NCI-H510A (cell line): Measurements from ENCODE around the gene ANKAR.
"Not testable (repeated sequence)": the region's sequence is repeated elsewhere in the genome, so short reads cannot be mapped to it uniquely, and the experiment has no call there.

Source experiments
- DNase-seq: peaks from one replicate; lab custom pipeline; 2025; lab: John Stamatoyannopoulos, UW

ANKAR gene

DNA sequence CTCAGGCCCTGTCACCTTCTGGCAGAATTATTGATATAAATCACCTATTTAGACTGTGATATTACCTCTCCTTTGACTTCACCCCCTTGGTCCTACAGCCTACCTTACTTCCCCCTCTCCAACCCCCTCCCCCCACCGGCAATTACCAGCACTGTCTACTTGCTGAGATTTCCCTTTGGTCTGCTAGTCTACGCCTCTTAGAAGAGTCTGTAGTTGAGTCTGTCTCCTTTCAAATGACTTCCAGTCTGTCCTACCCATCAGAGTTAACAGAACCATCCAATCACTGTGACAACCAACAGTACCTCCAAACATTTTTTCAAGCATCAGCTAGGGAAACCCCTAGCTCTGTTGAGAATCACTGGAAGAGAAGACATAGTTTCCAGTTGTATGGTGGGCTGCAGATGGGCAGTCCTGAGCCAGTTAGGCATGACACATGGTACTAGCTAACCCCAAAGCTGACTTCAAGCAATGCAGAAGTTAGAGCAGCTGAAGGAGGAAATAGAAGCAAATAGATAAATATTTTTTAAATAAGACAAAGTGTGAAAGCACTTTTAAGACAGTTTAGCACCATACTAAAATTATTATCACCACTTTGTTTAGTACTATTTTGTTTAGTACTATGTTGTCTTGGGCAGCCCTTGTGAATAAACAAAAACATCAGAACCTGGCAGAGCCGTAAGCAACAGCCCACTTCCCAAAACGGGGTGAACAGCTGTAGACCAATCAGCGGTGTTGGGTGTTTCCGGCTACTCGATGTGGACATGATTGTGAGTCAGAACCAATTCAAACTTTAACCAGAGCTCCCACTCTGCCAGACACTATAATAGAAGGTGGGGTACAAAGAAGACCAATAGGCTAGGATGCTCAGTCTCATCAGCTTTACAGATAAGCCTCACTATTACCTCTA, 15.9 kb upstream of the ANKAR start:
- no peak for DNase-seq

DNA sequence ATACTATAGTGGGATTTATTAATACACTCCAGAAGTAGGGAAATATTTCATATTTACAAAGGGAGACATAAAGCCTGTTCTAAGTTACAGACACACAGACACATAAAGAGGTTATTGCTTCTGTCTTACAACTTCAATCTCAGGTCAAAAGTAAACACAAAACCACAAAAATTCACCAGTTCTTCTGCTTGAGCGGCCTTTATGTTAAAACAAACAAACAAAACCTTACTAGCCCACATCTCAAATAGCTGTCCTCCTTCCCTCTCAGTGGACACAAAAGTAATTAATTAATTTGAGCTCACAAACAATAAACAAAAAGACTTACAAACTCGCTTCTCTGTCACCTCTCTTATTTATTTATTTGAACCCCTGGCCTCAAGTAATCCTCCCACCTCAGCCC, 14.7 kb upstream of the ANKAR start:
- no peak for DNase-seq

DNA sequence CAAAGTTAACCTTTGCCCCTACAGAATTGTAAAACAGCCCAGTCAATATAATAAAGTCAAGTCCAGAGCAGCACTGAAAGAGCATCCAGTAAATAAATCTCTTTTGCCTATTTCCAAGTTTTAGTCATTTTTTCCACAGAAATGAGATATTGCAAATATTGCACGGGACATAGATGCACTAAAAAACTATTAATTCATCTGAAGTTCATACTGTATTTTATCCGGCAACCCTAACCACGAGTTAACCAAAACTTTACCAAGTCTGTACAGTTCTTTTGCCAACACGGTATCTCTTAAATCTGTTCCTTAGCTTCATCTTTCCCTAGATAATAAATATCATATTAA, 13.7 kb upstream of the ANKAR start:
- DNase-seq: no peak

DNA sequence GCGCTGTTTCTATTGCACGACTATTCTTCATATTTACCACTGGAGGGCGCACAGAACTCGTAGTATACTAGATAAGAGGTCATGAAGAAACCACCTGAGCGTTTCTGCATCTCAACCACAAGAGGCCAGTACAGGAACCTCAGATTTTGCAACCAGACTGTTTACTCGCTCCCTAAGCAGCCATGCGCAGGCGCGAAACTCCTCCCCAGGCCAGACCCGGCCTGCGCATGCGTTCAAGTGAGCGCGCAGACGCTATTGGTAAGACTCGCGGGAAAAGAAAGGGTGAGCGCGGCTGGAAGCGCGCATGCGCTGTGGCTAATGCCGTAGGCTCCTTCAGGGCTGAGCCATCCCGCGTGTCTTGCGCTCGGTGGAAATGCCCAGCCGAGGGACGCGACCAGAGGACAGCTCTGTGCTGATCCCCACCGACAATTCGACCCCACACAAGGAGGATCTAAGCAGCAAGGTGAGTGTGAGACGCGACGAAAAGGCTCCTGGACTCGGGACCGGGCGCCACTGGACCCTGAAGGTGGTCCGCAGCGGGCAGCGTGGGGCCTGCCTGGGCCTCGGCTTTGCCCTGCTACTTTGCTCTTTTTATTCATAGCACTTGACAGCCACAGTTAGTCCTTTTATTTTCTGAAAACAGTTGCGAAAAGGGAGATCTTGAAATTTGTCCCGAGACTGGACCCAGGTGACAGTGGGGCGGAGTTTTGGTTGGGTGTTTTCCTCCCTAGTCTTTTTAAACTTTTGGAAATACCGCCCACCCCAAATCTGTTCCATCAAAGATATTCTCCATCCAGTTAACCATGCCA, 13.1 kb upstream of the ANKAR start, which contains the start of gene ASNSD1:
TSS of gene ASNSD1 (plus strand) at position 312 of the 809 bp plus-strand sequence. CDS start 4,674 bp downstream, outside the sequence.
- peak; percentile 94 for DNase-seq

DNA sequence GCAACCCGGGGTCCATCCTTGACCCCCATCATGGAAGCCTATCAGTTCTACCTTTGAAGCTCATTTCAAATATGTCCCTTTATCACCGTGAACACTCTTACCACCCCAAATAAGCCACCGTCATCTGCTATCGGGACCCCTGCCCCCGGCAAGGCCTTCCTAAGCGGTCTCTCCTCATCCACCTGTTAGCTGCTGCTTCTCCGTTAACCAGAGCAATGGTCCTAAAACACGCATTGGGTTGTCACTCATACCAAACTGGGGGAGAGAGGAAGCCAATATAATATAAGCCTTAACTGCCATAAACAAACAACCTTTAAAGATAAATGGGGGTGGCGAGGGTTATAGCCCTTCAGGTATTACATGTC, 12.5 kb upstream of the ANKAR start:
- DNase-seq: no peak

DNA sequence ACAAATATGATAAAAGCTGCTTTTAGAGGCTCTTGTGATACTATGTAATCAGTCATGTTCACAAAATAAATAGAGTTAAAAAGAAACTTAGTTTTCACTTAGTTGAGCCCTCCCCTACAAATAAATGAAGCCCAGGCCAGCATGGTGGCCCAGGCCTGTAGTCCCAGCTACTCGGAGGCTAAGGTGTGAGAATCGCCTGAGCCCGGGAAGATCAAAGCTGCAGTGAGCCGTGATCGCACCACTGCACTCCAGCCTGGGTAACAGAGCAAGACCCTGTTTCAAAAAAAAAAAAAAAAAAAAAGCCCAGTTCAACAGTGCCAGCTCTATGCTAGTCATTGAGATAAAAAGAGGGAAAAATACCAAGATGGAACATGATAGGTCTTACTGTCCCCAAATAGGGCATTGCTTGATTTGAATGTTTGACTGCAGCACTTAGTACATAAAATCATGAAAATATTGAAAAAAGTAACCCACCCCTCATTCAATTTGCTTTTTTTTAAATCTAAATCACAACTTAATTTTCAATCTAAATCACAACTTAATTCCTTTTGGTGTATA, 11.7 kb upstream of the ANKAR start:
- DNase-seq: no peak

DNA sequence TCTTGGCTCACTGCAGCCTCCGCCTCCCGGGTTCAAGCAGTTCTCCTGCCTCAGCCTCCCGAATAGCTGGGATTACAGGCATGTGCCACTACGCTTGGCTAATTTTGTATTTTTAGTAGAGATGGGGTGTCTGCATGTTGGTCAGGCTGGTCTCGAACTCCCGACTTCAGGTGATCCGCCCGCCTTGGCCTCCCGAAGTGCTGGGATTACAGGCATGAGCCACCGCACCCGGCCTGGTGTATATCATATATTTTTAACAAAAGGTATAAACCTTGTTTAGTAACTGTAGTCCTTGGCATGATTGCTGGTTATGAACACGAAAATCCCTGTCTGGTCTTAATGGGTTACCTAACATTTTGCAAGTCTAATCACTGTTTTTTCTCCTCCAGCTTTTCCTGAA, 11.2 kb upstream of the ANKAR start:
- DNase-seq: not testable (repeated sequence)

DNA sequence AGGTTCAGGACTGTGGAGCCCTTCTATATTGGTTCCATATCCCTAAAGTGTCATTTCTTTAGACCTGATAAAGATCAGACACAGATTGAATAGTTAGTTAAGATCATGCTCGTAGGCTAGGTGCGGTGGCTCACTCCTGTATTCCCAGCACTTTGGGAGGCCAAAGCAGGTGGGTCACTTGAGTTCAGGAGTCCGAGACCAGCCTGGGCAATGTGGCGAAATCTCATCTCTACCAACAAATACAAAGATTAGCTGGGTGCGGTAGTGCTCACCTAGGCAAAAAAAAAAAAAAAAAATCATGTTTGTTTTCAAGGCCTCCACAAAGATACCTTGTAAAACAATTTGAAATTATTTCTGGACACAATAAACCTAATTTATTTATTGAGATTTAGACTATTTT, 4.6 kb upstream of the ANKAR start:
- DNase-seq: no peak

DNA sequence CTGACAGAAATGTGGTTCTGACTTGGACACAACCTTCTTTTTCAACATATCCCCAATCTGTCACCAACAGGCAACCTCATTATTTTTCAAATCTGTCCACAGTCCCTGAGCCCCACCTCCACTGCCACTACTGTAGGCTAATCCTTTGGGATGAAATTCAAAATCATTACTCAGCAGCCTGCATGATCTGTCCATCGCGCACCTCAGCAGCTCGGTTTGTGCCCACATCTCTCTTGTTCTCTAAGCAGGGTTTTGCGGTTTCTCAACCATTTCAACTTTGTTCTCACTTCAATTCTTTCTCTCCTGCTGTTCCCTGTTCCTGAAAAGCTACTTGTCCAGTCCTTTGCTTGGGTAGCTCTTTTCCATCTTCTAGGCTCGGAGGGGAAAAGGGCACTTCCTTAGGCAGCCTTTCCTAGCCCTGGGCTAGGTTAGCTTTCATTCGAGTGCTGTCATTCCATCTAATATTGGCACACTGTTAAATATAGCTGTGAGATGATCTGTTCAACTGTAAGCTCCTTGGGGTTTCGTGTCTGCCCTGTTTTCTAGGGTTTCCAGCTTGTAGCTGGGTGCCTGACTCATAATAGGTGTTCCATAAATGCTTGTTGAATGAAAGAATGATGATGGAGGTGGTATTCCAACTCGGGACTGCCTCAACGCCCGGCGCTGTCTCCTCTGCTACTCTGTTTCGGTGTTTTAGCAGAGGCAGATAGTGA, 653 bp upstream of the ANKAR start:
- DNase-seq: no peak

DNA sequence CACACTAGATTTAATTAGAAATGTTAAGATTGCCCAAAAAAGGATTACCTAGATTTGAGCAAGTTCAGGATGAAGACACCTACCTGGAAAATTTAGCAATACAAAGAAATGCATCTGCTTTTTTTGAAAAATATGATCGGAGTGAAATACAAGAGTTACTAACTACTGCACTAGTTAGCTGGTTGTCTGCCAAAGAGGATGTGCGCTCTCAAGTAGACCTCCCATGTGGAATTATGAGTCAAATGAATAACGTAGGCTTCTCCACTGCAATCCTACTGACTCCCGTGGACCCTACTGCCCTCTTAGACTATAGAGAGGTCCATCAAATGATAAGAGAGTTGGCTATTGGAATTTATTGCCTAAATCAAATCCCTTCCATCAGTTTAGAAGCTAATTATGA, 2.0 kb downstream of the ANKAR start:
- no peak for DNase-seq

DNA sequence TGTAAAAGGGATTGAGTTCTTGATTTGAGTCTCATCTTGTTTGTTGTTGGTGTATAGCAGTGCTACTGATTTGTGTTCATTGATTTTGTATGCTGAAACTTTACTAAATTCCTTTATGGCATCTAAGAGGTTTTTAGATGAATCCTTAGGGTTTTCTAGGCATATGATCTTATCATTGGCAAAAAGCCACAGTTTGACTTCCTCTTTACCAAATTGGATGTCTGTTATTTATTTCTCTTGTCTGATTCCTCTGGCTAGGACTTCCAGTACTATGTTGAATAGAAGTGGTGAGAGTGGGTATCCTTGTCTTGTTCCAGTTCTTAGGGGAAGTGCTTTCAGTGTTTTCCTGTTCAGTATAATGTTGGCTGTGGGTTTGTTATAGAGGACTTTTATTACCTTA, 4.8 kb downstream of the ANKAR start:
- DNase-seq: no peak

DNA sequence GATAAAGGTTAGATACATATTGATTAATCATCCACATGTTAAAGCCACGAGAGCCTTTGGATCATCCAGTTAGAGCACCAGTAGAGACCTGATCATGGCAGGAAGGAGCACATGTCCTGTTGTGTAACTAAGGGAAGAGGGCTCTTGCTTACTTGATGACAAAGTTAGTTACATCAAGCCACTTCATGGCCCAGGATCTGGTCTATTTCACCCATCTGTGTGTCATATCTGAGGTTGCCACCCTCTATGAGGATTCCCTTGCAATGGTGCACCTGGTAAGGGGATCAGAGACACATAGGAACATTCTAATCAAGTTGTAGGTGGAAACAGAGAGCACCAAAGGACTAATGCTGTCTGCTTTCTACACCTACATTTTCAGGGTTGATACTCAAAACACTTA, 6.7 kb downstream of the ANKAR start:
- DNase-seq: no peak

DNA sequence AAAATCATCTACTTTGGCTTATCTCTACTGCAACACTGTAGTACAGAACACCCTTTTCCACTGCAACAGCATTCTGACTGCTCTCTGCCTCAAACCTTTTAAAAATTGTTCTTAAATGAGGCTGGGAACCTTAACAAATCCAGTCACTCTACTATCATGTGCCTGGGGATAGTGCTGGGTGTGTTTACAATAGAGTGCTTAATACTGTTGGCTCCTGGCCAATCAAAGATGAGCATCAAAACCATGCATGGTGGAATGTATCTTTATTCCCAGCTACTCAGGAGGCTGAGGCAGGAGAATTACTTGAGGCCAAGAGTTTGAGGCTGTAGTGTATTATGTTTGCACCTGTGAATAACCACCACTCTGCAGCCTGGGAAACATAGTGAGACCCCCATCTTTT, 7.4 kb downstream of the ANKAR start:
- no peak for DNase-seq

DNA sequence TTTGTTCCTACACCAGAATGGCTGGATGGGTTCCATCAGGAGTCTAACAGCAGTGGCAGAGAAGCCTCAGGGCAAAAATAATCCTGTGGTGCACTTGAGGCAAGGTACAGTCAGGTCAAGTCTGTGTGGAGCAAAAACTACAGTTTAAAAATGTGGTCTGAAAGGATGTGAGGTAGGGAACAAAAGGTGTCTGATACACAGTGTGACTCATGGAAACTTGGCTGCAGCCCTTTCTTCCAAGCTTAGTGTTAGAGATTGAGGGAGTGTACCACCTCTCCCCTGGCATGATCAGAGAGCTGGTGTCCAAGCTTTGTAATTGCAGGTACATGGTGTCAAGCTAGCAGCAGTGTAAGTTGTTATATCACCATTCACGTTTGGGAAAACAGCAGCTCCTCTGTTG, 8.9 kb downstream of the ANKAR start:
- no peak for DNase-seq

DNA sequence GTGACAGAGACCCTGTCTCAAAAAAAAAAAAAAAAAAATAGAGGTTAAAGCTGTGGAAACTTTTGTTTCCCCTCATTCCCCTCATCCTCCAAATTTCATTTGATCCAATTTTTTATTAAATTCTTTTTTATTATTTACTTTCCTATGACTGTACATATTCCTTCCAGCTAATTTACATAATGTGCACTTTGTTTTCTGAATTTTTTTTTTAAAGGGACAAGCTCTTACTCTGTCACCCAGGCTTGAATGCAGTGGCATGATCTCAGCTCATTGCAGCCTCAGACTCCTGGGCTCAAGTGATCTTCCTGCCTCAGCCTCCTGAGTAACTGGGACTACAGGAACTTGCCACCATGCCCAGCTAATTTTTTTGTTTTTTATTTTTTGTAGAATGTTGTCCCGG, 10.3 kb downstream of the ANKAR start:
- no peak for DNase-seq

DNA sequence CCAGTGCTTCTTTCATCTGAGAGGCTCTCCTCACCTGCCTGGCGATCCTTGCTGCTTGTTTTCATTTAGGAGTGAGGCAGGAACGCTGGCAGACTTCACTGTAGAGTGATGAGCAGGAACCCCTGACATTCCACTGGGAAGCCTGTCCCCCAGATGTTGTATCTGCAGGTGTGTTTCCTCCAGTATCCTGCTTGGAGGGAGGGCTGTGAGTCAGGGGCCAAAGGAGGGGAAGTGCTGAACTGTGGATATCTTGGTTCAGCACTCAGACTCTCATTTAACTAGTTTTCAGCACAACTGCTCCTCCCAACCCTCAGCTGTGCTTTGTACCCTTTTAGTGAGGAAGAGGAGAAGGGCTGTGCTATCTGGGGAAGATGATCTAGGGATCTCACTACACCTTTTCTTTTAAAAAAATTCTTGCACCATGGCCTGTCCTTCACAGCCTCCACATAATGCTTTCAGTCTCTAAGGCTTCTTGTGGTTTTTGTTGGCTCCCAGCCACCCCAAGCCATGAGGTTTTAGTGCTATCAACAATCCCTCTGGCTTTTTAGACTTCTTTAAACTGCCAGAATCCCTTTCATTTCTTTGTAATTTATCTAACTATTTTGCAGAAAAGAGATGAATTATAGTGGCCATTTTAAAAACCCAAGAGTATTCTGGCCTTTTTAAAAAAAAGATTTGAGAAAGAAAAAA, 11.2 kb downstream of the ANKAR start:
- no peak for DNase-seq

DNA sequence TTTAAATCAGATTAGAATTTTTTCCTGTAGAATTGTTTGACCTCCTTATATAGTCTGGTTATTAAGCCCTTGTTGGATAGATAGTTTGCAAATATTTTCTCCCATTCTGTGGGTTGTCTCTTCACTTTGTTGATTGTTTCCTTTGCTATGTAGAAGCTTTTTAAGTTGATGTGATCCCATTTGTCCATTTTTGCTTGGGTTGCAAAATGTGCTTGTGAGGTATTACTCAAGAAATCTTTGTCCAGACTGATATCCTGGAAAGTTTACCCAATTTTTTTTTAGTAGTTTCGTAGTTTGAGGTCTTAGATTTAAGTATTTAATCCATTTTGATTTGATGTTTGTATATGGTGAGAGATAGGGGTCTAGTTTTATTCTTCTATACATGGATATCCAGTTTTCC, 13.3 kb downstream of the ANKAR start:
- DNase-seq: not testable (repeated sequence)

DNA sequence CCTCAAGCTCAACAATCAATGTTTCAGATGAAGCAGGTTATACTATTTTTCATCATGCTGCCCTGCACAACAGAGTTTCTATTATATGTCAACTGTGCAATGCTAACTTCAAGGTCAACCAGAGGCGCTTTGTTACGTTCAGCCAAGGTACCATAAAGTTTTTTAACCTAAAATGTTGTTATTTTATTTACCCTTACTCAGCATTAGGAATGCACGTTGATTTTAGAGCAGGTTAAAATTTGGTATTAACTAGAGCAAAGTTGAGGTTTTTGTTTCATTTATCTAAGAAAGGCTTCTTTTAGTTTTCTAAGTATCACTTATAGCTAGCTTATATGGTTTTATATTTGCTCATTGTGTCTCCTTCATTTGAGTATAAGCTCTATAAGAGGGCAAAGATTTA, 21.8 kb downstream of the ANKAR start:
- no peak for DNase-seq

DNA sequence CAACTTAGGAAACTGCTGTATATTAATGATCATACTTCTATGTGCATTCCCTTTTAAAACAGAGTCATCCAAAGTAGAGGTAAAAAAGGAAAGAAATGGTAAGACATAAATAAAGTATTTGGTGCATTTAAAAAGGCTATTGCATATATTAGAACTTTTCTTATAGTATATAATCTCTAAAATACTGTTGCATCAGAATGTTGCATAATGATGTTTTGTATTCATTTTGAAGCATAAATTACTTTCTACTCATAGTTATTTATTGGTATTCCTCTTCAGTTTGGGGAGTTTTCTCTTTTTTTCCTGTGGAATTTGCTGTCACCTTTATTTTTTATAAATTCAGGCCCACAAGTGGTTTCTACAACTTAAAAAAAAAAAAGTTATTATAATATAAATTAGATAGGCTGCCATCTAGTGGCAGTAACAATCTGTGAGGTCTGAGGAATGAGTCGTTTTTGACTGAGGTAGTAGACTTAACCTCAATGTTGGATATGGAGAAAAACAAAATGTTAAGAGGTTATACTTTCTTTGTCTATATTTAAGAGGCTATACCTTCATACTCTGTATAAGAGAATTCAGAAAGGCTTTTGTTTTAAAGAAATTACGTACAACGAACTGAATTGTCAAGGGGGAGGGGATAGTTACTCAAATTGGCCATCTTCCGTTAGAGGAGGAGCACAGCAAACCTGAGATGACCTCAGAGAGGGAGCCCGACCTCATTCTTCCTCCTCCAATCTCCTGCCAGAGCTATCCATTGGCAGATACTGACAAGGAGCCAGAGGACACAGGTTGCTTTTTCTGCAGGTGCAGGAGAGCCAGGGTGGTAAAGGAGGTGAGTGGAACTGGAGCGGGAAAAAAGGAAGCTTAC, 23.8 kb downstream of the ANKAR start:
- DNase-seq: no peak

DNA sequence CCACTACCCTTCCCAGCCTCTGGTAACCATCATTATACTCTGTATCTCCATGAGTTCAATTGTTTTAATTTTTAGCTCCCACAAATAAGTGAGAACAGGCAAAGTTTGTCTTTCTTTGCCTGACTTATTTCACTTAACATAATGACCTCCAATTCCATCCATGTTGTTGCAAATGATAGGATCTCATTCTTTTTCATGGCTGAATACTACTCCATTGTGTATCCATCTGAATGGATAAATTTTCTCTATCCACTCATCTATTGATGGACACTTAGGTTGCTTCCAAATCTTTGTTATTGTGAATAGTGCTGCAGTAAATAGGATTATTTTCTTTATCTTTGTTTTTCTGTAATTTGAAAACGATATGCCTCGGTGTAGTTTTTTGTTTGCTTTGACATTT, 26.2 kb downstream of the ANKAR start:
- DNase-seq: no peak

DNA sequence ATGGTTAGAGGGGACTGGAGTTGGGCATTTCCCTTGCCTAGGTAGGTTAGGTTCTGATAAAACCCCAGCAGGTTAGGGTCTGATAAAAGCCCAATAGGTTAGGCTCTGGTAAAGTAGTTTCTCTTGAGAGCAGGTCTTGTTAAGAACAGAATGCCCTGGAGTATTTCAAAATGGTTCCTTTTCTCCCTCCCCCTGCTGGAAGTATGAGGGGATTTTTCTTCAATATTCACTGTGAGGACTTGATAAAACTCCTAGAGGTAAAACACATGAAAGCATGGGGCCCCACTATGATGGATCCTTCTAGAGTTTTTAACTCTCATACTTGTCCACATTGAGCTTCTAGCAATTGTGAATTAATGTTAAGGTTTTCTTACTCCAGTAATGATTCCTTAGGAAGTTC, 27.6 kb downstream of the ANKAR start:
- no peak for DNase-seq
